Suprapubic skin (tissue), 4 donors: ENCODE data around the gene MED25. TPM values are rescaled to one million over a fixed set of nuclear protein-coding genes. Genes with fewer than 3 reads are reported as not detected.

Experiments
- DNase-seq, 2 donors: peaks; one replicate each; pipeline ENCODE4 v3.0.0-alpha.2; 2019; ENCODE audit warnings: low spot score in 2 of 2
- H3K27ac ChIP-seq: fragments of 200-600 bp; sonication (generic); one replicate; pipeline ENCODE4 v1.5.1; 2019
- H3K27me3 ChIP-seq: fragments of 200-600 bp; sonication (generic); one replicate; pipeline ENCODE4 v1.5.1; 2019
- H3K36me3 ChIP-seq: fragments of 200-600 bp; sonication (generic); one replicate; pipeline ENCODE4 v1.5.1; 2019
- H3K4me1 ChIP-seq: fragments of 200-600 bp; sonication (generic); one replicate; pipeline ENCODE4 v1.5.1; 2019
- H3K4me3 ChIP-seq: fragments of 200-600 bp; sonication (generic); one replicate; pipeline ENCODE4 v1.5.1; 2019; ENCODE audit warnings: mild to moderate bottlenecking
- H3K9me3 ChIP-seq: fragments of 200-600 bp; sonication (generic); one replicate; pipeline ENCODE4 v1.5.1; 2019
- EP300 ChIP-seq: sonication (generic); formaldehyde crosslinking; IDR thresholded peaks from one replicate; pipeline ENCODE4 v1.6.1; 2017; ENCODE audit warnings: antibody characterized with exemption
- POLR2A ChIP-seq, 2 donors: fragments of 450-650 bp; IDR thresholded peaks; one replicate each; pipeline ENCODE4 v1.6.1; 2017; ENCODE audit warnings: antibody characterized with exemption in 2 of 2, mild to moderate bottlenecking in 2 of 2, moderate library complexity in 2 of 2
- POLR2AphosphoS5 ChIP-seq, 3 donors: sonication (generic); formaldehyde crosslinking; IDR thresholded peaks; one replicate each; pipeline ENCODE4 v1.6.1; 2017; ENCODE audit warnings: antibody characterized with exemption in 3 of 3
- WGBS: methylation state at CpG from one replicate; pipeline ENCODE4 v1.1.5; 2018; 5-methylcytosine and 5-hydroxymethylcytosine counted together
- total RNA-seq, 4 donors: library from RNA; depleted of rRNA; stranded (reverse); fragments of >200 nt; gene quantifications; one replicate each; pipeline ENCODE4 v1.1.0, GENCODE V29; 2016
- TF ChIP-seq, protein P1 (sequence below), 2 donors: fragments of 200-600 bp in 1 of 2; fragments of 450-650 bp in 1 of 2; sonication (generic) in 1 of 2; IDR thresholded peaks; one replicate each; pipeline ENCODE4 v1.5.1; 2016 to 2019; ENCODE audit warnings: antibody characterized with exemption in 2 of 2, mild to moderate bottlenecking in 1 of 2, moderate library complexity in 1 of 2

The MED25 gene
- total RNA-seq, 4 donors from 2014 or later = 32.2 to 60.3 (median 40.8) TPM

DNA sequence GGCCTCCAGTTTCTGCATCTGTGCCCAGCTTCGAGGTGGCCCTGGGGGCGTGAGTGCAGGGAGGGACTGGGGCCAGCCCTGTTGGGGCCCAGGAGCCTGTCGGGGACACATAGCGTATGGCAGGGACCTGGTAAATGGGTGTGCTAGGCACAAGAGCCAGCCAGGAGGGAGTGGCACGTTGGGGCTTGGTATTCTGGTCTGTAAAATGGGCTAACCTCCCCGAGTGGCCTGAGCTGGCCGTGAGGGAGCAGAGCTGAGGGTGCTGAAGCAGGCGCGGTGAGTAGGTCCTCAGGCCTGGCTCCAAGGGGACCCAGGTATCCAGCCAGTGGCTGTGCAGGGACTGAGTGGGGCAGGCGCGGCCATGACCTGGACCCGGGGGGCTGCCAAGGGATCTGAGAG is 37.2 kb downstream of the MED25 start:
- 83% methylated on average over 12 of the region's 12 CpGs for whole genome bisulfite sequencing
- H3K36me3 ChIP-seq = peaks cover 57% of the 10 kb centered on the region

DNA sequence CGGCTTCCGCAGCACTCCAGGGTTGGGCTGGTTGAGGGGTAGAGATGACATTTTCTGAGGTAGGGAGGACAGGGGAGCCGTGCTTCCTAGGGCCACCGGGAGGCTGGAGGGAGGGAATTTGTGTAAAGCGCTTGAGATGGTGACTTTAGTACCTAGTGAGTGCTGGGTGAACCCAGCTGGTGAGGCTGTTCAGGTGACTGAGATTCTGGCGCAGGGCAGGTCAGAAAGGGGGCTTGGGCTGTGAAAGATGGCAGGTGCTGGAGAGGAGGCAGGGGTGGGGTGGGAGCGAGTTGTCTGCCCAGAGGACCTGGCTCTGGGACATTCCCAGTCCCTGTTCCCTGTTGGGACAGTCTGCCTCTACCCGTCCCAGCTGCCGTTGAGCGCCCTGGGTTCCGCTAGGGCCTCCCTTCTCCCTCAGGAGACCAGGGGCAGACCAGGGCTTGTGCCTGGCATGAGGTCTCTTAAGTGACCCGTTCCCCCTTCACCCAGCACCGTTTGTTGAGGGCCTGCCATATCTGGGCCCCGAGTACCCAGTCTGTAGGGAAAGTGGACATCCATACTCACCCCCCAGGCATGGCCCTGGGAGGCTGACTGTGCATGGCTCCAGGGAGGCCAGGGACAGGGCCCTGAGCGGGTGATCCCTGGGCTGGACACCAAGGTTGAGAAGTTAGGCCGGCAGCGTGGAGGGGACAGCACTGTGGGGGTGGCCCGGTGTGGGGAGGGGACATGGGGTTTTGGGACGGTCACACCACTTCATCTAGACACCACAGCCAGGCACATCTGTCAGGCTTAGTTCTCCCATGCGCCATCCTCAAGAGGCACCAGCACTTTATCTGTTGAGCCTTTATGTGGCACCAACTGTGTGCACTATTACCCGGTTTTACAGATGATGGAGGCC is 37.8 kb downstream of the MED25 start:
- H3K4me3 ChIP-seq = no peak overlapping the region
- H3K9me3 ChIP-seq = no peaks in the 10 kb centered on the region
- no peak overlapping the region for H3K27ac ChIP-seq
- DNase-seq = peak in 1 of 2 donors; percentile 63
- no peaks in the 10 kb centered on the region for H3K27me3 ChIP-seq
- no peak for TF ChIP-seq EP300
- TF ChIP-seq, protein P1, sequence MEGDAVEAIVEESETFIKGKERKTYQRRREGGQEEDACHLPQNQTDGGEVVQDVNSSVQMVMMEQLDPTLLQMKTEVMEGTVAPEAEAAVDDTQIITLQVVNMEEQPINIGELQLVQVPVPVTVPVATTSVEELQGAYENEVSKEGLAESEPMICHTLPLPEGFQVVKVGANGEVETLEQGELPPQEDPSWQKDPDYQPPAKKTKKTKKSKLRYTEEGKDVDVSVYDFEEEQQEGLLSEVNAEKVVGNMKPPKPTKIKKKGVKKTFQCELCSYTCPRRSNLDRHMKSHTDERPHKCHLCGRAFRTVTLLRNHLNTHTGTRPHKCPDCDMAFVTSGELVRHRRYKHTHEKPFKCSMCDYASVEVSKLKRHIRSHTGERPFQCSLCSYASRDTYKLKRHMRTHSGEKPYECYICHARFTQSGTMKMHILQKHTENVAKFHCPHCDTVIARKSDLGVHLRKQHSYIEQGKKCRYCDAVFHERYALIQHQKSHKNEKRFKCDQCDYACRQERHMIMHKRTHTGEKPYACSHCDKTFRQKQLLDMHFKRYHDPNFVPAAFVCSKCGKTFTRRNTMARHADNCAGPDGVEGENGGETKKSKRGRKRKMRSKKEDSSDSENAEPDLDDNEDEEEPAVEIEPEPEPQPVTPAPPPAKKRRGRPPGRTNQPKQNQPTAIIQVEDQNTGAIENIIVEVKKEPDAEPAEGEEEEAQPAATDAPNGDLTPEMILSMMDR (IDR thresholded peaks at IDR 0.05) = no peak
- no peak for TF ChIP-seq POLR2A (IDR thresholded peaks at IDR 0.05)
- TF ChIP-seq POLR2AphosphoS5 (IDR thresholded peaks at IDR 0.05) = no peak
- H3K36me3 ChIP-seq = peaks cover 63% of the 10 kb centered on the region
- peaks cover 34% of the 10 kb centered on the region for H3K4me1 ChIP-seq
- WGBS = 87% methylated on average over 15 of the region's 21 CpGs

More for the DNA sequence above, 37.2 kb downstream of the MED25 start:
- DNase-seq = no peak
- TF ChIP-seq, protein P1 (IDR thresholded peaks at IDR 0.05) = no peak
- no peak for TF ChIP-seq POLR2A (IDR thresholded peaks at IDR 0.05)
- no peak for TF ChIP-seq POLR2AphosphoS5 (IDR thresholded peaks at IDR 0.05)
- no peak for TF ChIP-seq EP300
- Histone ChIP-seq H3K9me3 (no peaks in the 10 kb centered on the region), H3K27ac (no peak overlapping the region), H3K4me3 (no peak overlapping the region), H3K27me3 (no peaks in the 10 kb centered on the region), H3K4me1 (peaks cover 30% of the 10 kb centered on the region)

DNA sequence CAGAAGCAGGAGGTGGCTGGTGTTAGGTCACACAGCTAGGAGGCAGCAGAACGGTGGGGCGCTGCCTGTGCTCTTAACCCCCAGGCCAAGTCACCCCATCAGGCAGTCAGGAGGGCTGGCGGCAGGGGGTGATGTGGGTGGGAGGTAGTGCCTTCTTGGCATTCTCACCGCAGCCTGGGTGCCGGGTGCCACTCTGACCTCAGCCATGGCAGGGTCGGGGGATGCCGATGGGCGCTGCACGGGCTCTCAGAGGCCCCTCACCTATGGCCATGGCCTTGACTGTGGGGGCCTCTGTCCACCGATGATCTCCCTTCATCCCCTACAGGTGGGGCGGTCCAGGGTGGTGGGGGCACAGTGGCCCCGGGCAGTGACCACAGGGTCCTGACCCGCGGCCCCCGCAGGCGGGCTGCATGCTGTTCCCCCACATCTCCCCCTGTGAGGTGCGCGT is 38.5 kb downstream of the MED25 start:
- peak in 1 of 2 donors; percentile 64 for DNase-seq

DNA sequence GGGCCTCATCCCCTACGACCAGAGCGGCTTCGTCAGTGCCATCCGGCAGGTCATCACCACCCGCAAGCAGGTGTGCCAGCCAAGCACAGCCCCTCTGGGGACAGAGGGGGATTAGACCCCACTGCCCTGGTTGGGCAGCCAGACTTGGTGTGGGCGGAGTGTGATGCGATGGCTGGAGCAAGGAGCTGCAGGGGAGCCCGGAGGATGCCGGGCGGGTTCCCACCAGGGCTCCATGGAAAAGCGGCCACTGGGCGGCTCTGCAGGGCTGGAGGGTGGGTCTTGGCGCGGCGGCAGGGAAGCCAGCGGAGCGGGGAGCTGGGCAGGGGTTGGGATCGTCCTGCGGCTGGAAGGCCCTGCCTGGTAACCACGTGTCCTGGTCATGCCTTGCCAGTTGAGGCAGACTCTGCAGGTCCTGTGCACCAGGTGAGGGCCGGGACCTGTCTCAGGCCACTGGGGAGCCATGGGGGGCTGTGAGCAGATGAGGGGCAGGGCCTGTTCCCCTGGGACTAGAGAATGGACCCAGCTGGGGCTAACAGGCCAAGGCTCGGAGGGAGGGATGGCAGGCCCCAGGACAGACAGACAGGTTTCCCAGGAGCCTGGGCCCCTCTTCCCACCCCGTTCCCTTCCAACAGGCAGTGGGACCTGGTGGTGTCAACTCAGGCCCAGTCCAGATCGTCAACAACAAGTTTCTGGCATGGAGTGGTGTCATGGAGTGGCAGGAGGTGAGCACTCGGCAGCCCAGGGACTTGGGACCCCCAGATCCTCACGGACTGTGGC is 39.2 kb downstream of the MED25 start:
- H3K27ac ChIP-seq = no peak overlapping the region

More for the DNA sequence above, 38.5 kb downstream of the MED25 start:
- no peaks in the 10 kb centered on the region for H3K9me3 ChIP-seq
- no peak overlapping the region for H3K4me3 ChIP-seq
- peaks cover 40% of the 10 kb centered on the region for H3K4me1 ChIP-seq
- no CpG with 5 or more reads among the region's 18 CpGs for WGBS
- no peak overlapping the region for H3K27ac ChIP-seq
- TF ChIP-seq POLR2A (IDR thresholded peaks at IDR 0.05) (no peak), EP300 (no peak), POLR2AphosphoS5 (IDR thresholded peaks at IDR 0.05) (no peak)
- TF ChIP-seq, protein P1 (IDR thresholded peaks at IDR 0.05) = no peak
- no peaks in the 10 kb centered on the region for H3K27me3 ChIP-seq
- peaks cover 69% of the 10 kb centered on the region for H3K36me3 ChIP-seq

More for the DNA sequence above, 39.2 kb downstream of the MED25 start:
- H3K36me3 ChIP-seq = peaks cover 75% of the 10 kb centered on the region
- WGBS = 94% methylated on average over 14 of the region's 26 CpGs
- no peak overlapping the region for H3K4me3 ChIP-seq
- no peaks in the 10 kb centered on the region for H3K27me3 ChIP-seq
- peak in 1 of 2 donors; percentile 61 for DNase-seq
- H3K9me3 ChIP-seq = no peaks in the 10 kb centered on the region
- TF ChIP-seq POLR2AphosphoS5 (IDR thresholded peaks at IDR 0.05) (no peak), EP300 (no peak), POLR2A (IDR thresholded peaks at IDR 0.05) (no peak)
- TF ChIP-seq, protein P1 (IDR thresholded peaks at IDR 0.05) = no peak
- H3K4me1 ChIP-seq = peaks cover 34% of the 10 kb centered on the region
